Heart right ventricle (tissue), 16 donors: ENCODE results near the gene NOL12. TPM values are rescaled to one million over a fixed set of nuclear protein-coding genes. Genes with fewer than 3 reads are reported as not detected.
A peak's percentile ranks its signal among the peaks of the same experiment; 100 is the strongest.

Source experiments
- ATAC-seq, 8 donors: fragments of 200-7000 bp; cut with Tn5 transposase; one replicate each; pipeline ENCODE4 v1.9.1; 2020; ENCODE audit warnings: mild to moderate bottlenecking in 8 of 8, moderate library complexity in 8 of 8, moderate number of reproducible peaks in 1 of 8
- DNase-seq, 2 donors: peaks; one replicate each; pipeline ENCODE4 v3.0.0-alpha.2; 2020
- H3K27ac ChIP-seq, 10 donors: fragments of 200-600 bp; sonication (generic) in 2 of 10; one replicate each; pipeline versions ENCODE4 v1.5.0 to v1.8.0; 2020 to 2022; ENCODE audit warnings: mild to moderate bottlenecking in 3 of 10
- H3K27me3 ChIP-seq, 7 donors: fragments of 200-600 bp; one replicate each; pipeline ENCODE4 v1.8.0; 2021 to 2022; ENCODE audit warnings: mild to moderate bottlenecking in 2 of 7
- H3K36me3 ChIP-seq, 9 donors: fragments of 200-600 bp; sonication (generic) in 1 of 9; one replicate each; pipeline versions ENCODE4 v1.5.0 to v1.8.0; 2020 to 2022; ENCODE audit warnings: mild to moderate bottlenecking in 2 of 9
- H3K4me1 ChIP-seq, 9 donors: fragments of 200-600 bp; sonication (generic) in 1 of 9; one replicate each; pipeline versions ENCODE4 v1.5.0 to v1.8.0; 2020 to 2022; ENCODE audit warnings: mild to moderate bottlenecking in 4 of 9
- H3K4me3 ChIP-seq, 10 donors: fragments of 200-600 bp; sonication (generic) in 2 of 10; one replicate each; pipeline versions ENCODE4 v1.5.0 to v1.8.0; 2020 to 2022; ENCODE audit warnings: mild to moderate bottlenecking in 7 of 10, moderate library complexity in 2 of 10
- H3K9me3 ChIP-seq, 11 donors: fragments of 200-600 bp in 10 of 11; sonication (generic) in 2 of 11; one replicate each; pipeline versions ENCODE4 v1.5.0 to v1.8.0; 2013 to 2022; ENCODE audit warnings: mild to moderate bottlenecking in 2 of 11, control low read depth in 1 of 11, moderate library complexity in 1 of 11
- CTCF ChIP-seq, 9 donors: fragments of 200-600 bp; sonication (generic) in 2 of 9; IDR thresholded peaks; one replicate each; pipeline versions ENCODE4 v1.5.0 to v1.8.0; 2021 to 2022; ENCODE audit warnings: antibody characterized with exemption in 9 of 9, mild to moderate bottlenecking in 5 of 9, moderate library complexity in 1 of 9
- WGBS, 2 donors: extraction: QIAGEN DNeasy Blood & Tissue Kit; methylation state at CpG; one replicate each; pipeline ENCODE4 v1.1.7; 2013; ENCODE audit warnings: inconsistent platforms in 1 of 2; 5-methylcytosine and 5-hydroxymethylcytosine counted together
- intact Hi-C, 10 donors: fragments of 100-400 bp; cut with DNase I; formaldehyde crosslinking; loops; one replicate each; pipeline versions ENCODE4 v1.11.1 to v1.14.2; 2022
- polyA plus RNA-seq, 2 donors: library from polyadenylated mRNA; stranded (reverse); fragments of 200-250 nt; gene quantifications; one replicate each; pipeline ENCODE4 v1.2.3, GENCODE V29; 2013
- total RNA-seq, 10 donors: library from RNA; stranded (reverse); fragmentation: NEBNext Ultra II Directional in 3 of 10; extraction: Animal tissue kit (Norgen Biotek cat#: 25700) in 3 of 10; gene quantifications; one replicate each; pipeline versions ENCODE4 v1.2.1 to v1.2.4, GENCODE V29; 2021 to 2023
- donor health status: Arrhythmogenic right ventricular cardiomyopathy.
- donor health status: ischemic (EF 13 %, LVEDD 7.1; RV severe dilation, severe dysfunction).
- donor health status: healthy with polysubstance abuse.
- donor health status: DM: no; HTN: yes; CAD: no.
- donor health status: DM: no; HTN: no; CAD: no.
- donor health status: ischemic (EF 25% LVEDD 6.9; RV normal size, moderate dysfunction).
- donor health status: ischemic (EF 25% LVEDD 5.7; RV mildly dilated, moderate dysfunction).
- donor health status: healthy.
- donor health status: DM: yes; HTN: yes; CAD: no.
- donor health status: Ischemic cardiomyopathy.
- donor health status: ischemic (EF 35%, LVEDD 5.7; RV mildly dilated, moderate dysfunction).
- donor health status: nonischemic (EF 11% LVEDD 7.7; RV severe dilation, severe dysfunction).
- donor health status: DM: yes; HTN: yes; CAD: no.
- donor health status: PGD.
- donor health status: ischemic (EF 29% LVEDD 5.4; RV normal size, mild dysfunction).
- donor health status: nonischemic (EF 23%, LVEDD 6.1; RV moderate dilation, normal function).

The NOL12 gene
- total and polyA plus RNA-seq, 12 donors = 10.8 to 35.3 (median 13.3) TPM

- Histone ChIP-seq H3K9me3 (no peaks in the 10 kb centered on the region), H3K27me3 (no peaks in the 10 kb centered on the region), H3K27ac (peak overlapping the region in 9 of 10 donors; percentile 88 to 99 (median 95)), H3K4me1 (peaks cover 12 to 64% (median 56%) of the 10 kb centered on the region in 9 donors), H3K36me3 (peaks cover 0 to 38% (median 3%) of the 10 kb centered on the region in 9 donors), H3K4me3 (peak overlapping the region in 9 of 10 donors; percentile 51 to 79 (median 73))
- ATAC-seq = no peak
- no peak for DNase-seq
- intact Hi-C loops = loop anchor here in 2 of 10 donors (2.0 to 5.0 kb wide), 2 partner anchors 19 to 70 kb away; partner anchors contain the start of gene PDXP (in 1 of the 2)
- 56 to 67% methylated on average over 15 of the region's 15 CpGs for WGBS, 2 donors
- TF ChIP-seq CTCF (IDR thresholded peaks at IDR 0.05) = no peak
These were observed 8.6 kb upstream of the NOL12 start for GRCh38 chr22:37677493-37677974.

GRCh38 chr22:37678372-37678771 is 7.8 kb upstream of the NOL12 start:
- ATAC-seq (no peak), DNase-seq (no peak)
- H3K27me3 ChIP-seq = no peaks in the 10 kb centered on the region
- intact Hi-C loops = loop anchor here in 1 of 10 donors (5.0 kb wide), 1 partner anchor 69 kb away; no protein-coding TSS in a partner anchor
- H3K4me3 ChIP-seq = peak overlapping the region in 4 of 10 donors; percentile 72 to 79 (median 74)
- peak overlapping the region in 4 of 10 donors; percentile 12 to 99 (median 91) for H3K27ac ChIP-seq
- WGBS, 2 donors = 57 to 72% methylated on average over 18 of the region's 18 CpGs
- no peaks in the 10 kb centered on the region for H3K9me3 ChIP-seq
- peaks cover 0 to 38% (median 3%) of the 10 kb centered on the region in 9 donors for H3K36me3 ChIP-seq
- TF ChIP-seq CTCF (IDR thresholded peaks at IDR 0.05) = no peak
- peaks cover 12 to 64% (median 56%) of the 10 kb centered on the region in 9 donors for H3K4me1 ChIP-seq

- intact Hi-C loops = loop anchor here in 8 of 10 donors (2.0 to 10.0 kb wide), 6 partner anchors 37 to 115 kb away; no protein-coding TSS in a partner anchor
- Histone ChIP-seq H3K36me3 (peaks cover 0 to 38% (median 3%) of the 10 kb centered on the region in 9 donors), H3K9me3 (no peaks in the 10 kb centered on the region), H3K27me3 (no peaks in the 10 kb centered on the region), H3K4me1 (peaks cover 6 to 51% (median 45%) of the 10 kb centered on the region in 9 donors), H3K27ac (no peak overlapping the region), H3K4me3 (no peak overlapping the region)
- WGBS, 2 donors = 76 to 78% methylated on average over 8 of the region's 8 CpGs
- DNase-seq (no peak), ATAC-seq (no peak)
- no peak for TF ChIP-seq CTCF (IDR thresholded peaks at IDR 0.05)
These were observed 6.5 kb upstream of the NOL12 start for GRCh38 chr22:37679670-37680069.

- Histone ChIP-seq H3K36me3 (peaks cover 0 to 38% (median 3%) of the 10 kb centered on the region in 9 donors), H3K9me3 (no peaks in the 10 kb centered on the region), H3K27ac (peak overlapping the region in 1 of 10 donors; percentile 18), H3K4me3 (no peak overlapping the region), H3K27me3 (no peaks in the 10 kb centered on the region), H3K4me1 (peaks cover 5 to 44% (median 40%) of the 10 kb centered on the region in 9 donors)
- intact Hi-C loops = loop anchor here in 8 of 10 donors (2.0 to 10.0 kb wide), 5 partner anchors 38 to 114 kb away; no protein-coding TSS in a partner anchor
- WGBS, 2 donors = 72 to 78% methylated on average over 7 of the region's 7 CpGs
- no peak for ATAC-seq
- no peak for TF ChIP-seq CTCF (IDR thresholded peaks at IDR 0.05)
- DNase-seq = no peak
These were observed 5.8 kb upstream of the NOL12 start for GRCh38 chr22:37680191-37680851.
